ENCODE results near the gene SYNGR2. TPM values are rescaled to one million over a fixed set of nuclear protein-coding genes. Genes with fewer than 3 reads are reported as not detected.

Gene SYNGR2
- total and polyA plus RNA-seq, 9 of the 15 experiments (the other 6 are each of a cell fraction or from before 2014, with no cell fraction given): 1.4 to 173 (median 87.8) TPM

- TF ChIP-seq PRDM10 (IDR thresholded peaks at IDR 0.05; ENCODE audit: partially characterized antibody) (no peak), ZNF436 (CRISPR knock-in tag; IDR thresholded peaks at IDR 0.05) (no peak), PCBP1 (IDR thresholded peaks at IDR 0.05; ENCODE audit: low read depth, low read length, poor library complexity, severe bottlenecking) (peak; percentile 96), ZNF551 (CRISPR knock-in tag; IDR thresholded peaks at IDR 0.05) (no peak), PURB (CRISPR knock-in tag; IDR thresholded peaks at IDR 0.05; ENCODE audit: low read depth) (no peak), ZNF764 (CRISPR knock-in tag; IDR thresholded peaks at IDR 0.05; ENCODE audit: low read depth) (no peak), POU5F1 (IDR thresholded peaks at IDR 0.05; ENCODE audit: borderline replicate concordance, low read depth, low read length, partially characterized antibody) (no peak), ILF3 (IDR thresholded peaks at IDR 0.05; ENCODE audit: borderline replicate concordance) (no peak)
- TF ChIP-seq, protein P1, sequence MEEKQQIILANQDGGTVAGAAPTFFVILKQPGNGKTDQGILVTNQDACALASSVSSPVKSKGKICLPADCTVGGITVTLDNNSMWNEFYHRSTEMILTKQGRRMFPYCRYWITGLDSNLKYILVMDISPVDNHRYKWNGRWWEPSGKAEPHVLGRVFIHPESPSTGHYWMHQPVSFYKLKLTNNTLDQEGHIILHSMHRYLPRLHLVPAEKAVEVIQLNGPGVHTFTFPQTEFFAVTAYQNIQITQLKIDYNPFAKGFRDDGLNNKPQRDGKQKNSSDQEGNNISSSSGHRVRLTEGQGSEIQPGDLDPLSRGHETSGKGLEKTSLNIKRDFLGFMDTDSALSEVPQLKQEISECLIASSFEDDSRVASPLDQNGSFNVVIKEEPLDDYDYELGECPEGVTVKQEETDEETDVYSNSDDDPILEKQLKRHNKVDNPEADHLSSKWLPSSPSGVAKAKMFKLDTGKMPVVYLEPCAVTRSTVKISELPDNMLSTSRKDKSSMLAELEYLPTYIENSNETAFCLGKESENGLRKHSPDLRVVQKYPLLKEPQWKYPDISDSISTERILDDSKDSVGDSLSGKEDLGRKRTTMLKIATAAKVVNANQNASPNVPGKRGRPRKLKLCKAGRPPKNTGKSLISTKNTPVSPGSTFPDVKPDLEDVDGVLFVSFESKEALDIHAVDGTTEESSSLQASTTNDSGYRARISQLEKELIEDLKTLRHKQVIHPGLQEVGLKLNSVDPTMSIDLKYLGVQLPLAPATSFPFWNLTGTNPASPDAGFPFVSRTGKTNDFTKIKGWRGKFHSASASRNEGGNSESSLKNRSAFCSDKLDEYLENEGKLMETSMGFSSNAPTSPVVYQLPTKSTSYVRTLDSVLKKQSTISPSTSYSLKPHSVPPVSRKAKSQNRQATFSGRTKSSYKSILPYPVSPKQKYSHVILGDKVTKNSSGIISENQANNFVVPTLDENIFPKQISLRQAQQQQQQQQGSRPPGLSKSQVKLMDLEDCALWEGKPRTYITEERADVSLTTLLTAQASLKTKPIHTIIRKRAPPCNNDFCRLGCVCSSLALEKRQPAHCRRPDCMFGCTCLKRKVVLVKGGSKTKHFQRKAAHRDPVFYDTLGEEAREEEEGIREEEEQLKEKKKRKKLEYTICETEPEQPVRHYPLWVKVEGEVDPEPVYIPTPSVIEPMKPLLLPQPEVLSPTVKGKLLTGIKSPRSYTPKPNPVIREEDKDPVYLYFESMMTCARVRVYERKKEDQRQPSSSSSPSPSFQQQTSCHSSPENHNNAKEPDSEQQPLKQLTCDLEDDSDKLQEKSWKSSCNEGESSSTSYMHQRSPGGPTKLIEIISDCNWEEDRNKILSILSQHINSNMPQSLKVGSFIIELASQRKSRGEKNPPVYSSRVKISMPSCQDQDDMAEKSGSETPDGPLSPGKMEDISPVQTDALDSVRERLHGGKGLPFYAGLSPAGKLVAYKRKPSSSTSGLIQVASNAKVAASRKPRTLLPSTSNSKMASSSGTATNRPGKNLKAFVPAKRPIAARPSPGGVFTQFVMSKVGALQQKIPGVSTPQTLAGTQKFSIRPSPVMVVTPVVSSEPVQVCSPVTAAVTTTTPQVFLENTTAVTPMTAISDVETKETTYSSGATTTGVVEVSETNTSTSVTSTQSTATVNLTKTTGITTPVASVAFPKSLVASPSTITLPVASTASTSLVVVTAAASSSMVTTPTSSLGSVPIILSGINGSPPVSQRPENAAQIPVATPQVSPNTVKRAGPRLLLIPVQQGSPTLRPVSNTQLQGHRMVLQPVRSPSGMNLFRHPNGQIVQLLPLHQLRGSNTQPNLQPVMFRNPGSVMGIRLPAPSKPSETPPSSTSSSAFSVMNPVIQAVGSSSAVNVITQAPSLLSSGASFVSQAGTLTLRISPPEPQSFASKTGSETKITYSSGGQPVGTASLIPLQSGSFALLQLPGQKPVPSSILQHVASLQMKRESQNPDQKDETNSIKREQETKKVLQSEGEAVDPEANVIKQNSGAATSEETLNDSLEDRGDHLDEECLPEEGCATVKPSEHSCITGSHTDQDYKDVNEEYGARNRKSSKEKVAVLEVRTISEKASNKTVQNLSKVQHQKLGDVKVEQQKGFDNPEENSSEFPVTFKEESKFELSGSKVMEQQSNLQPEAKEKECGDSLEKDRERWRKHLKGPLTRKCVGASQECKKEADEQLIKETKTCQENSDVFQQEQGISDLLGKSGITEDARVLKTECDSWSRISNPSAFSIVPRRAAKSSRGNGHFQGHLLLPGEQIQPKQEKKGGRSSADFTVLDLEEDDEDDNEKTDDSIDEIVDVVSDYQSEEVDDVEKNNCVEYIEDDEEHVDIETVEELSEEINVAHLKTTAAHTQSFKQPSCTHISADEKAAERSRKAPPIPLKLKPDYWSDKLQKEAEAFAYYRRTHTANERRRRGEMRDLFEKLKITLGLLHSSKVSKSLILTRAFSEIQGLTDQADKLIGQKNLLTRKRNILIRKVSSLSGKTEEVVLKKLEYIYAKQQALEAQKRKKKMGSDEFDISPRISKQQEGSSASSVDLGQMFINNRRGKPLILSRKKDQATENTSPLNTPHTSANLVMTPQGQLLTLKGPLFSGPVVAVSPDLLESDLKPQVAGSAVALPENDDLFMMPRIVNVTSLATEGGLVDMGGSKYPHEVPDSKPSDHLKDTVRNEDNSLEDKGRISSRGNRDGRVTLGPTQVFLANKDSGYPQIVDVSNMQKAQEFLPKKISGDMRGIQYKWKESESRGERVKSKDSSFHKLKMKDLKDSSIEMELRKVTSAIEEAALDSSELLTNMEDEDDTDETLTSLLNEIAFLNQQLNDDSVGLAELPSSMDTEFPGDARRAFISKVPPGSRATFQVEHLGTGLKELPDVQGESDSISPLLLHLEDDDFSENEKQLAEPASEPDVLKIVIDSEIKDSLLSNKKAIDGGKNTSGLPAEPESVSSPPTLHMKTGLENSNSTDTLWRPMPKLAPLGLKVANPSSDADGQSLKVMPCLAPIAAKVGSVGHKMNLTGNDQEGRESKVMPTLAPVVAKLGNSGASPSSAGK (IDR thresholded peaks at IDR 0.05): peak; percentile 84
- TF ChIP-seq, protein P2, sequence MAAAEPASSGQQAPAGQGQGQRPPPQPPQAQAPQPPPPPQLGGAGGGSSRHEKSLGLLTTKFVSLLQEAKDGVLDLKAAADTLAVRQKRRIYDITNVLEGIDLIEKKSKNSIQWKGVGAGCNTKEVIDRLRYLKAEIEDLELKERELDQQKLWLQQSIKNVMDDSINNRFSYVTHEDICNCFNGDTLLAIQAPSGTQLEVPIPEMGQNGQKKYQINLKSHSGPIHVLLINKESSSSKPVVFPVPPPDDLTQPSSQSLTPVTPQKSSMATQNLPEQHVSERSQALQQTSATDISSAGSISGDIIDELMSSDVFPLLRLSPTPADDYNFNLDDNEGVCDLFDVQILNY (CRISPR knock-in tag; IDR thresholded peaks at IDR 0.05): peak; percentile 92
Measured at GRCh38 chr17:78186692-78187595, 18.6 kb downstream of the SYNGR2 start, which contains the start of the genes AFMID and TK1 (continued).

Measured in K562 (cell line).